ENCODE measurements around the gene SPOPL. TPM values are rescaled to one million over a fixed set of nuclear protein-coding genes. Genes with fewer than 3 reads are reported as not detected.

The SPOPL gene
- total RNA-seq, 4 donors from 2014 or later = 25.4 to 1,178 (median 36.7) TPM

GRCh38 chr2:138579556-138579955, 78.0 kb downstream of the SPOPL start:
- H3K4me3 ChIP-seq = no peak overlapping the region
- no peaks in the 10 kb centered on the region for H3K27me3 ChIP-seq
- intact Hi-C loops (cut with DNase I; ENCODE audit: low total_unique reads) = no loop called here
- in situ Hi-C loops (cut with MboI; ENCODE audit: low pct_ligation_motif_present in 1 of 4, low pct_unique_long_range_greater_than_20kb in 1 of 4, low sequenced_read_pairs in 3 of 4) = no loop called here
- no peak for DNase-seq
- H3K9me3 ChIP-seq = peaks cover 4 to 10% of the 10 kb centered on the region in 2 donors
- no peak for TF ChIP-seq EP300 (IDR thresholded peaks at IDR 0.05; ENCODE audit: low read depth)
- no peak for TF ChIP-seq CTCF (IDR thresholded peaks at IDR 0.05)
- TF ChIP-seq POLR2A (IDR thresholded peaks at IDR 0.05) = no peak
- no peak overlapping the region for H3K27ac ChIP-seq
- peaks cover 0 to 20% (median 1%) of the 10 kb centered on the region in 4 donors for H3K36me3 ChIP-seq
- 82 to 100% methylated on average over 3 of the region's 3 CpGs for WGBS, 2 donors (ENCODE audit: low coverage in 1 of 2)
- H3K4me1 ChIP-seq = no peaks in the 10 kb centered on the region

- H3K27me3 ChIP-seq = no peaks in the 10 kb centered on the region
- H3K4me3 ChIP-seq = no peak overlapping the region
- H3K4me1 ChIP-seq = no peaks in the 10 kb centered on the region
- peaks cover 0 to 20% (median 0%) of the 10 kb centered on the region in 4 donors for H3K36me3 ChIP-seq
- 100% methylated on average over 1 of the region's 1 CpG for WGBS, 2 donors (ENCODE audit: low coverage in 1 of 2)
- peaks cover 4 to 10% of the 10 kb centered on the region in 2 donors for H3K9me3 ChIP-seq
- no peak for DNase-seq
- TF ChIP-seq POLR2AphosphoS5 (IDR thresholded peaks at IDR 0.05) (no peak), POLR2A (IDR thresholded peaks at IDR 0.05) (no peak), EP300 (IDR thresholded peaks at IDR 0.05; ENCODE audit: low read depth) (no peak), CTCF (IDR thresholded peaks at IDR 0.05) (no peak)
- intact Hi-C loops (cut with DNase I; ENCODE audit: low total_unique reads) = no loop called here
- in situ Hi-C loops (cut with MboI; ENCODE audit: low pct_ligation_motif_present in 1 of 4, low pct_unique_long_range_greater_than_20kb in 1 of 4, low sequenced_read_pairs in 3 of 4) = no loop called here
- H3K27ac ChIP-seq = no peak overlapping the region
Observed at GRCh38 chr2:138581909-138582308, 80.3 kb downstream of the SPOPL start.

GRCh38 chr2:138589663-138590062, 88.1 kb downstream of the SPOPL start:
- intact Hi-C loops (cut with DNase I; ENCODE audit: low total_unique reads) = no loop called here
- H3K4me1 ChIP-seq = no peaks in the 10 kb centered on the region
- H3K4me3 ChIP-seq = no peak overlapping the region
- TF ChIP-seq EP300 (IDR thresholded peaks at IDR 0.05; ENCODE audit: low read depth) (no peak), POLR2A (IDR thresholded peaks at IDR 0.05) (no peak), POLR2AphosphoS5 (IDR thresholded peaks at IDR 0.05) (no peak)
- 73 to 100% methylated on average over 1 of the region's 1 CpG for WGBS, 2 donors (ENCODE audit: low coverage in 1 of 2)
- in situ Hi-C loops (cut with MboI; ENCODE audit: low pct_ligation_motif_present in 1 of 4, low pct_unique_long_range_greater_than_20kb in 1 of 4, low sequenced_read_pairs in 3 of 4) = no loop called here
- H3K36me3 ChIP-seq = no peaks in the 10 kb centered on the region
- no peaks in the 10 kb centered on the region for H3K9me3 ChIP-seq
- no peak for DNase-seq
- H3K27me3 ChIP-seq = no peaks in the 10 kb centered on the region
- no peak overlapping the region for H3K27ac ChIP-seq

GRCh38 chr2:138596403-138596802, 94.8 kb downstream of the SPOPL start:
- Histone ChIP-seq H3K4me1 (no peaks in the 10 kb centered on the region), H3K4me3 (no peak overlapping the region), H3K36me3 (no peaks in the 10 kb centered on the region), H3K27me3 (no peaks in the 10 kb centered on the region), H3K9me3 (no peaks in the 10 kb centered on the region), H3K27ac (no peak overlapping the region)
- TF ChIP-seq EP300 (IDR thresholded peaks at IDR 0.05; ENCODE audit: low read depth) (no peak), POLR2AphosphoS5 (IDR thresholded peaks at IDR 0.05) (no peak), CTCF (IDR thresholded peaks at IDR 0.05) (no peak), POLR2A (IDR thresholded peaks at IDR 0.05) (no peak)
- in situ Hi-C loops (cut with MboI; ENCODE audit: low pct_ligation_motif_present in 1 of 4, low pct_unique_long_range_greater_than_20kb in 1 of 4, low sequenced_read_pairs in 3 of 4) = no loop called here
- intact Hi-C loops (cut with DNase I; ENCODE audit: low total_unique reads) = no loop called here
- 90 to 100% methylated on average over 1 to 3 of the region's 3 CpGs for WGBS, 2 donors (ENCODE audit: low coverage in 1 of 2)
- no peak for DNase-seq

Data from transverse colon (tissue), 4 donors.